Measurements from ENCODE around the gene GLIPR2. TPM values are rescaled to one million over a fixed set of nuclear protein-coding genes. Genes with fewer than 3 reads are reported as not detected.

GLIPR2 gene
- total RNA-seq, 4 donors from 2014 or later = 3.3 to 5.3 (median 3.9) TPM

- no peak overlapping the region for H3K4me3 ChIP-seq
- no peaks in the 10 kb centered on the region for H3K9me3 ChIP-seq
- TF ChIP-seq CTCF (IDR thresholded peaks at IDR 0.05 in 4 of 5, conservative IDR thresholded peaks at IDR 0.05 in 1 of 5) = no peak
- no peak for TF ChIP-seq POLR2A (IDR thresholded peaks at IDR 0.05)
- no peak for ATAC-seq
- intact Hi-C loops (cut with DNase I; ENCODE audit: low total_unique reads) (no loop called here), in situ Hi-C loops (cut with MboI; ENCODE audit: low sequenced_read_pairs in 4 of 4) (no loop called here)
- no peak overlapping the region for H3K27ac ChIP-seq
- no peaks in the 10 kb centered on the region for H3K4me1 ChIP-seq
- H3K27me3 ChIP-seq = no peaks in the 10 kb centered on the region
- H3K36me3 ChIP-seq = peaks cover 0 to 11% of the 10 kb centered on the region in 2 donors
- no peak for DNase-seq
Observed at GRCh38 chr9:36119476-36119875, 17.1 kb upstream of the GLIPR2 start.

- TF ChIP-seq CTCF (IDR thresholded peaks at IDR 0.05 in 4 of 5, conservative IDR thresholded peaks at IDR 0.05 in 1 of 5) = no peak
Observed at GRCh38 chr9:36120705-36121104, 15.8 kb upstream of the GLIPR2 start.

GRCh38 chr9:36121971-36122370 lies 14.6 kb upstream of the GLIPR2 start:
- Histone ChIP-seq H3K36me3 (peaks cover 0 to 11% of the 10 kb centered on the region in 2 donors), H3K4me1 (no peaks in the 10 kb centered on the region), H3K9me3 (no peaks in the 10 kb centered on the region), H3K27ac (no peak overlapping the region), H3K27me3 (no peaks in the 10 kb centered on the region), H3K4me3 (no peak overlapping the region)
- no peak for TF ChIP-seq POLR2A (IDR thresholded peaks at IDR 0.05)
- intact Hi-C loops (cut with DNase I; ENCODE audit: low total_unique reads) = no loop called here
- in situ Hi-C loops (cut with MboI; ENCODE audit: low sequenced_read_pairs in 4 of 4) = no loop called here
- no peak for DNase-seq
- ATAC-seq = no peak

More at GRCh38 chr9:36120705-36121104, 15.8 kb upstream of the GLIPR2 start:
- H3K4me1 ChIP-seq = no peaks in the 10 kb centered on the region
- ATAC-seq (no peak), DNase-seq (no peak)
- H3K4me3 ChIP-seq = no peak overlapping the region
- intact Hi-C loops (cut with DNase I; ENCODE audit: low total_unique reads) (no loop called here), in situ Hi-C loops (cut with MboI; ENCODE audit: low sequenced_read_pairs in 4 of 4) (no loop called here)
- H3K27me3 ChIP-seq = no peaks in the 10 kb centered on the region
- H3K36me3 ChIP-seq = peaks cover 0 to 11% of the 10 kb centered on the region in 2 donors
- H3K27ac ChIP-seq = no peak overlapping the region
- no peaks in the 10 kb centered on the region for H3K9me3 ChIP-seq

- Histone ChIP-seq H3K9me3 (no peaks in the 10 kb centered on the region), H3K36me3 (peaks cover 0 to 11% of the 10 kb centered on the region in 2 donors), H3K27ac (no peak overlapping the region), H3K27me3 (no peaks in the 10 kb centered on the region), H3K4me3 (no peak overlapping the region), H3K4me1 (no peaks in the 10 kb centered on the region)
- DNase-seq (no peak), ATAC-seq (no peak)
- in situ Hi-C loops (cut with MboI; ENCODE audit: low sequenced_read_pairs in 4 of 4) (no loop called here), intact Hi-C loops (cut with DNase I; ENCODE audit: low total_unique reads) (no loop called here)
- TF ChIP-seq CTCF (IDR thresholded peaks at IDR 0.05 in 4 of 5, conservative IDR thresholded peaks at IDR 0.05 in 1 of 5) (no peak), POLR2A (IDR thresholded peaks at IDR 0.05) (no peak)
Observed at GRCh38 chr9:36123515-36123914, 13.0 kb upstream of the GLIPR2 start.

GRCh38 chr9:36125062-36125855 lies 11.3 kb upstream of the GLIPR2 start:
- Histone ChIP-seq H3K4me1 (no peaks in the 10 kb centered on the region), H3K36me3 (peaks cover 0 to 11% of the 10 kb centered on the region in 2 donors), H3K27me3 (no peaks in the 10 kb centered on the region), H3K4me3 (no peak overlapping the region), H3K27ac (no peak overlapping the region), H3K9me3 (no peaks in the 10 kb centered on the region)
- TF ChIP-seq CTCF (IDR thresholded peaks at IDR 0.05 in 4 of 5, conservative IDR thresholded peaks at IDR 0.05 in 1 of 5) = no peak
- TF ChIP-seq POLR2A (IDR thresholded peaks at IDR 0.05) = no peak
- in situ Hi-C loops (cut with MboI; ENCODE audit: low sequenced_read_pairs in 4 of 4) (no loop called here), intact Hi-C loops (cut with DNase I; ENCODE audit: low total_unique reads) (no loop called here)
- no peak for ATAC-seq
- DNase-seq = no peak
